Measurements from ENCODE around the gene HOMER2. TPM values are rescaled to one million over a fixed set of nuclear protein-coding genes. Genes with fewer than 3 reads are reported as not detected.
A peak's percentile ranks its signal among the peaks of the same experiment; 100 is the strongest.
"Not testable (repeated sequence)": the region's sequence is repeated elsewhere in the genome, so short reads cannot be mapped to it uniquely, and the experiment has no call there.

HOMER2 gene
- polyA plus RNA-seq, 1 donor: 33.7 TPM

GRCh38 chr15:82832601-82833361, 119.7 kb downstream of the HOMER2 start:
- DNase-seq: no peak

- DNase-seq: no peak
Measured at GRCh38 chr15:82831894-82832600, 120.5 kb downstream of the HOMER2 start.

GRCh38 chr15:82830427-82831173, 121.9 kb downstream of the HOMER2 start:
- no peak for DNase-seq

GRCh38 chr15:82829234-82829633, 123.3 kb downstream of the HOMER2 start:
- DNase-seq: no peak

GRCh38 chr15:82828075-82828474, 124.4 kb downstream of the HOMER2 start:
- DNase-seq: no peak

GRCh38 chr15:82823049-82823448, 129.5 kb downstream of the HOMER2 start:
- DNase-seq: no peak

GRCh38 chr15:82821851-82822250, 130.7 kb downstream of the HOMER2 start:
- DNase-seq: not testable (repeated sequence)

GRCh38 chr15:82821396-82821795, 131.1 kb downstream of the HOMER2 start:
- not testable (repeated sequence) for DNase-seq

- DNase-seq: no peak
Measured at GRCh38 chr15:82820128-82820527, 132.4 kb downstream of the HOMER2 start.

GRCh38 chr15:82812994-82813393, 139.5 kb downstream of the HOMER2 start:
- DNase-seq: no peak

GRCh38 chr15:82810890-82811426, 141.6 kb downstream of the HOMER2 start:
- DNase-seq: peak; percentile 28

GRCh38 chr15:82810061-82810889, 142.2 kb downstream of the HOMER2 start:
- DNase-seq: peak; percentile 22

GRCh38 chr15:82809308-82810060, 143.0 kb downstream of the HOMER2 start, which contains the start of gene WHAMM:
Gene WHAMM (plus strand): TSS chr15:82809628. CDS start chr15:82809727, 99 bp downstream.
- peak; percentile 98 for DNase-seq

GRCh38 chr15:82808634-82809041, 143.9 kb downstream of the HOMER2 start:
- no peak for DNase-seq

GRCh38 chr15:82807920-82808633, 144.4 kb downstream of the HOMER2 start:
- no peak for DNase-seq

- peak; percentile 26 for DNase-seq
Measured at GRCh38 chr15:82805994-82806406, 146.5 kb downstream of the HOMER2 start, which contains the start of gene FSD2. Gene FSD2 (minus strand): TSS chr15:82806069. CDS start chr15:82787390, 18,679 bp downstream.

GRCh38 chr15:82804575-82804949, 148.0 kb downstream of the HOMER2 start:
- no peak for DNase-seq

- DNase-seq: no peak
Measured at GRCh38 chr15:82803793-82804574, 148.5 kb downstream of the HOMER2 start.

- no peak for DNase-seq
Measured at GRCh38 chr15:82802497-82802896, 150.0 kb downstream of the HOMER2 start.
